ENCODE measurements around the gene BST1.

The BST1 gene

GRCh38 chr4:15778289-15779241, 75.7 kb downstream of the BST1 start, which contains the start of gene CD38:
Gene CD38 (plus strand): TSS chr4:15778328. CDS start chr4:15778415, 87 bp downstream.
- no peak for DNase-seq (ENCODE audit: low spot score)

GRCh38 chr4:15779306-15779705, 76.4 kb downstream of the BST1 start:
- peak; percentile 29 for DNase-seq (ENCODE audit: low spot score)

GRCh38 chr4:15779809-15780208, 76.9 kb downstream of the BST1 start:
- no peak for DNase-seq (ENCODE audit: low spot score)

GRCh38 chr4:15781427-15782095, 78.7 kb downstream of the BST1 start:
- DNase-seq (ENCODE audit: low spot score): no peak
